GM12875 (cell line): Measurements from ENCODE around the gene LRRC34.

ENCODE experiments used
- H3K4me3 ChIP-seq: one replicate; pipeline ENCODE4 v1.5.1; 2011; ENCODE audit warnings: low read depth, low read length, control low read depth
- TF ChIP-seq, protein P1 (sequence below): IDR thresholded peaks from 2 replicates; pipeline ENCODE4 v1.5.1; 2011; ENCODE audit warnings: low read depth, mild to moderate bottlenecking, control low read depth, inconsistent platforms, low read length, moderate library complexity, borderline replicate concordance; ENCODE audit not compliant: insufficient read depth

LRRC34 gene

GRCh38 chr3:169847896-169848295 lies 35.2 kb upstream of the LRRC34 start:
- no peak overlapping the region for H3K4me3 ChIP-seq

DNA sequence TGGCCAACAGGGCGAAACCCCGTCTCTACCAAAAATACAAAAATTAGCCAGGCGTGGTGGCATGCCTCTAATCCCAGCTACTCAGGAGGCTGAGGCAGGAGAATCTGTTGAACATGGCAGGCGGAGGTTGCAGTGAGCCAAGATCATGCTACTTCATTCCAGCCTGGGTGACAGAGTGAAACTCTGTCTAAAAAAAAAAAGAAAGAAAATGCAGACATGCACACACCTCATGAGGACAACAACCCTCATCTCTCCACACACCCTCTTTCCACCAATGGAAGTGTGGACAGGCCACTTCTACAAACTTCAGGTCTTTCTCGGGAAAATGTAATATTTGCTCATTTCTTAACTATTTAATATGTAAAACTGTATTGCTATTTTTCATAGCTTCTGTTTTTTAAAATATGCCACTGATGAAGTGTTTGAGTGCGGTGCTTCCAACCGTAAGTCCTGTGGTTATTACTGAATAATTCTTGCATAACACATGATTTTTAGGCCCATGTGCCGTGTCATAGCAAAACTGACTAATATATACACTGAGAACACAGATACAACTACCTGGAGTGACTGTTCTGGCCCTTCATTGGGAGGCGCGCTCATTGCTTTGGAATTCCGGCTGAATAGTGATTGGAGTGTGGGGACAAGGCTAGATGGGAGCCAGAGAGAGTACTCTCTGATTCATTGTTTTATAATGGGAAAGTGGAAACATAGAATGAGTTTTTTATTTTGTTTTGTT lies 33.9 kb upstream of the LRRC34 start:
- TF ChIP-seq, protein P1, sequence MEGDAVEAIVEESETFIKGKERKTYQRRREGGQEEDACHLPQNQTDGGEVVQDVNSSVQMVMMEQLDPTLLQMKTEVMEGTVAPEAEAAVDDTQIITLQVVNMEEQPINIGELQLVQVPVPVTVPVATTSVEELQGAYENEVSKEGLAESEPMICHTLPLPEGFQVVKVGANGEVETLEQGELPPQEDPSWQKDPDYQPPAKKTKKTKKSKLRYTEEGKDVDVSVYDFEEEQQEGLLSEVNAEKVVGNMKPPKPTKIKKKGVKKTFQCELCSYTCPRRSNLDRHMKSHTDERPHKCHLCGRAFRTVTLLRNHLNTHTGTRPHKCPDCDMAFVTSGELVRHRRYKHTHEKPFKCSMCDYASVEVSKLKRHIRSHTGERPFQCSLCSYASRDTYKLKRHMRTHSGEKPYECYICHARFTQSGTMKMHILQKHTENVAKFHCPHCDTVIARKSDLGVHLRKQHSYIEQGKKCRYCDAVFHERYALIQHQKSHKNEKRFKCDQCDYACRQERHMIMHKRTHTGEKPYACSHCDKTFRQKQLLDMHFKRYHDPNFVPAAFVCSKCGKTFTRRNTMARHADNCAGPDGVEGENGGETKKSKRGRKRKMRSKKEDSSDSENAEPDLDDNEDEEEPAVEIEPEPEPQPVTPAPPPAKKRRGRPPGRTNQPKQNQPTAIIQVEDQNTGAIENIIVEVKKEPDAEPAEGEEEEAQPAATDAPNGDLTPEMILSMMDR, result no peak
- peak overlapping the region; percentile 11 for H3K4me3 ChIP-seq

More at GRCh38 chr3:169847896-169848295, 35.2 kb upstream of the LRRC34 start:
- TF ChIP-seq, protein P1, result no peak

DNA sequence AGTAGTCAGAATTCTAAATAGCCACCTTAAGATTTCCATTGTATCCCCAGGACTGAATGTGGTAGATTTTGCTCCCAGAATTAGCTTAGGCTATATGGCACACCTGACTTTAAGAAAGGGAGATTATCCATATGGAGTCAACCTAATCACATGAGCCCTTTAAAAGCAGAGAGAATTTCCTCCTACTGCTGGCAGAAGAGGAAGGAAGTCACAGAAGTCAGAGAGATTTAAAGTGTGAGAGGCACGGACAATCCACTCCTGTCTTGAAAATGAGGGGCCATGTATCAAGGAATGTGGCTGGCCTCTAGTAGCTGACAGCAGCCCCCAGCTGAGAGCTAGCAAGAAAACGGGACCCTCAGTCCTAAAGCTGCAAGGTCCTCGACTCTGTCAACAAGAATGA lies 30.3 kb upstream of the LRRC34 start:
- H3K4me3 ChIP-seq, result no peak overlapping the region
- TF ChIP-seq, protein P1, result no peak

DNA sequence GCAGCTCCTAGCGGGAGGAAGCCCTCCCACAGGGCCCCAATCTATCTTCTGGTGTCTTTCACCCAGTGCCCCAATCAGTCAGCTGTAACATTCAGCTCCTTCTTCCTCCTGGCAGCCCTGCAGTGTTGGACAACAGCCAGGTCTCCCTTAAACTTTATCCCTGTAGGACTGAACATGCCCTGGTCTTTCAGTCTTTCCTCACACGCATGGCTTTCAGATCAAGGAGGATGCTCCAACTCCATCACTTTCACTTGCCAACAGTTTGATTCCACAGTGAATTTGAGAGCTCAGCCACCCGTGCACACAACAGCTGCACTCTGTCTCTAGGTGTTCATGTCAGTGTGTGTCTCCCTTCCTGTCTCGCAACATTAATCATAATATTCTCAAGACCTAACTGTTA lies 28.5 kb upstream of the LRRC34 start:
- H3K4me3 ChIP-seq, result no peak overlapping the region
- TF ChIP-seq, protein P1, result no peak

DNA sequence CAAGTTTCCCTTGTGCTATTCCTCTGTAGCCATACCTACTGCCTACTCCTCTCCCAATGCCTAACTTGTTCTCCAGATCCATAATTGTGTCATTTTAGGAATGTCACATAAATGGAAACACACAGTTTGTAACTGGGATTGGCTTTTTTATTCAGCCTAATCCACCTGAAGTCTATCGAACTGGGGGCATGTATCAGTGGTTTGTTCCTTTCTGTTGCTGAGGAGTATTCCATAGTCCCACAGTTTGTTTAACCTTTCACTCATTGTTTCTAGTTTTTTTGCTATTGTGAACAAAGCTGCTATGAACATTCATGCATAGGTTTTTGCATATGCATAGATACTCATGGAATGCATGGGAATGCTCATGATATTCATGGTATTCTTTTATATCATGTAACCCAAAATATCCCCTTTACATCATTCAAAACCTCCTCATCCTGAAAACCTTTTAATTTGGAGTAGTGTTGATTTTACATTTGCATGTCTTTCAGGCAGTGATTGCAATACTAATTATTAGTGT lies 25.9 kb upstream of the LRRC34 start:
- TF ChIP-seq, protein P1, result no peak
- no peak overlapping the region for H3K4me3 ChIP-seq

DNA sequence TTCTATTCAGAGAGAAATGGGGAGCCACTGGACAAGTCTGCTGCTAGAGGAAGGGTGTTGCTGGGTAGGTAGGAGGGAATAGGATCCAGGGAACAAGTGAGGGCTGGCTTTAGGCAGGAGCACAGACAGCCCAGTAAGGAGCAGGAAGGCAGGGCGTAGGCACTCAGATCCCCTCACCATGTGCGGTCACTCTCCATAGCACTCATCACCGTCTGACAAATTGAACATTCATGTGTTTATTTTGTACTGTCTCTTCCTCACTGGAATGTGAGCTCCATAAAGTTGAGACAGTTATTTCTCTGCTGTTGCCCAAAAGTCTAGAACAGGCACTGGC lies 24.2 kb upstream of the LRRC34 start:
- H3K4me3 ChIP-seq, result no peak overlapping the region
- TF ChIP-seq, protein P1, result no peak

DNA sequence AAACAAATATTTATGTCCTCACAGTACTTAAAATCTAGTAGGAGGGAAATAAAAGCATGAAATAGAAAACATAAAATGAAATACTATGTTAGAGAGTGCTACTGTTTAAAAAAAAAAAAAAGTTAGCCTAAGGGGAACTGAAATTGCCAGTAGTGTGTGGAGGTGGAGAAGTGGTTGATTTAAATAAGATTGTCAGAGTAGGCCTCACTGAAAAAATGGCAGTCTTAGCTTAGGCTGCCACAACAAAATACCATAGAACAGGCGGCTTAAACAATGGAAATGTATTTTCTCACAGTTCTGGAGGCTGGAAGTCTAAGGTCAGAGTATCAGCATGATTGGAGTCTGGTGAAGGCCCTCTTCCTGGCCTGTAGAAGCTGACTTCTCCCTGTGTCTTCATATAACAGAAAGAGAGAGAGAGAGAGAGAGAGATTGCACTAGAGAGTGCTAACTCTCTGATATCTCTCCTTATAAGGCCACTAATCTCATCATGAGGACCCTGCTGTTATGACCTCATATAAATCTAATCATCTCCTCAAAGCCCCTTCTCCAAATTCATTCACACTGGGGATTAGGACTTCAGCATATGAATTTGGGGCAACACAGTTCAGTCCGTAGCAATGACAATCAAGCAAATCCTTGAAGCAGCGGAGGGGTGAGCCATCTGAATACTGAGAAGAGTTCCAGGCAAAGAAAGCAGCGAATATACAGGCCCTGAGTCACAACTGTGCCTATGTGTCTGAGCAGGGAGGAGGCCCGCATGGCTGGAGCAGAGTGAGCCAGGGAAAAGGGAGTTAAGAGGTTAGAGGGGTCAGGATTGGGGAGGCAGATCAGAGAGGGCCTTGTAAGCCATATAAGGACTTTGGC lies 23.6 kb upstream of the LRRC34 start:
- TF ChIP-seq, protein P1, result no peak
- no peak overlapping the region for H3K4me3 ChIP-seq
